ENCODE data around the gene SENP3. TPM values are rescaled to one million over a fixed set of nuclear protein-coding genes. Genes with fewer than 3 reads are reported as not detected.
A peak's percentile ranks its signal among the peaks of the same experiment; 100 is the strongest.

SENP3 gene
- total and polyA plus RNA-seq, 2 of the 13 experiments (the other 11 are each of a cell fraction or from before 2014, with no cell fraction given): 55.8 to 75.4 TPM

DNA sequence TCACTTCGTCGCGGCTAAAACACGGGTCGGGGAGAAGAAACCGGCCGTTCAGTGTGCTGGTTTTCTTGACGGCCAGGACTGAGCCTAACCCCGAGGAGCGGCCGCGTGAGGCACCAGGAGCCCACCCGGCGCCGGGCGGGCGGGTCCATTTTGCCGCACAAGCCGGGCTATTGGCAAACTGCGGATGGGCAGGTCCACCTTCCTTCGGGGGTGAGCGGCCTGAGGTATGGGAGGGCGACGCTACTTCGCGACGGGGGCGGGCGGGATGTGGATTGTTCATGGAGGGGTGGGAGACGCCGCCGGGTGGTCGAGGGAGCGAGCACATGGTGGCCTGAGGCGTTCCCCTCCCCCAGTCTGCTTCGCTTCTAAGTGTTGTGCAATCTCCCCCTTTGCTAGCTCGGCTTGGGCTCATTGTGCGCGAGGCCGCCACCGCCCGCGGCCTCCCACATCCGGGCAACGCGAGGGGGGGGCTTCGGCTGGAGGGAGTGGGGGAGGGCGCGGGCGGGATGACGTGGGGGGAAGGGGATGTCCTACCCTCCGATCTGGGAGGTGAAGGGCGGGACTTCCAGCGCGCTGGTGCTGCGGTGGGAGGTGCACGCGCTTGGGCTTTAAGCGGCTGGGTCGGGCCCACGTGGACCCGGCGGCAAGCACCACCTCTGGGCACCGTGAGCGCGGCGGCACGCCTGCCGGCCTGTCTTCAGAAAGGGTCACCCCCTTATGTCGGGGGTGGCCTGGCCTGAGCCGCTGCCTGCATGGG lies 11.8 kb downstream of the SENP3 start (continued):
- TF ChIP-seq, protein P1, sequence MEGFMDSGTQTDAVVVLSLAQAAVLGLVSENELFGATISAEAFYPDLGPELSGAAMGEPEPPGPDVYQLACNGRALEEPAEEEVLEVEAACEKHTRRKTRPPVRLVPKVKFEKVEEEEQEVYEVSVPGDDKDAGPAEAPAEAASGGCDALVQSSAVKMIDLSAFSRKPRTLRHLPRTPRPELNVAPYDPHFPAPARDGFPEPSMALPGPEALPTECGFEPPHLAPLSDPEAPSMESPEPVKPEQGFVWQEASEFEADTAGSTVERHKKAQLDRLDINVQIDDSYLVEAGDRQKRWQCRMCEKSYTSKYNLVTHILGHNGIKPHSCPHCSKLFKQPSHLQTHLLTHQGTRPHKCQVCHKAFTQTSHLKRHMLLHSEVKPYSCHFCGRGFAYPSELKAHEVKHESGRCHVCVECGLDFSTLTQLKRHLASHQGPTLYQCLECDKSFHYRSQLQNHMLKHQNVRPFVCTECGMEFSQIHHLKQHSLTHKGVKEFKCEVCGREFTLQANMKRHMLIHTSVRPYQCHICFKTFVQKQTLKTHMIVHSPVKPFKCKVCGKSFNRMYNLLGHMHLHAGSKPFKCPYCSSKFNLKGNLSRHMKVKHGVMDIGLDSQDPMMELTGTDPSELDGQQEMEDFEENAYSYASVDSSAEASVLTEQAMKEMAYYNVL (CRISPR knock-in tag; IDR thresholded peaks at IDR 0.05; ENCODE audit: borderline replicate concordance): no peak
- TF ChIP-seq GABPB1 (CRISPR knock-in tag; IDR thresholded peaks at IDR 0.05) (peak; percentile 92), ZNF746 (CRISPR knock-in tag; IDR thresholded peaks at IDR 0.05) (peak; percentile 79), MTA3 (CRISPR knock-in tag; IDR thresholded peaks at IDR 0.05) (no peak), ZNF138 (CRISPR knock-in tag; IDR thresholded peaks at IDR 0.05; ENCODE audit: low read depth) (no peak), POLR2A (IDR thresholded peaks at IDR 0.05; ENCODE audit: insufficient read depth in 1 of 2, low read depth in 2 of 2, low read length in 2 of 2) (peak; percentile 66 to 71), ZBTB42 (CRISPR knock-in tag; IDR thresholded peaks at IDR 0.05) (no peak), BCL6 (CRISPR knock-in tag; IDR thresholded peaks at IDR 0.05) (peak; percentile 60), PHF5A (CRISPR knock-in tag; IDR thresholded peaks at IDR 0.05; ENCODE audit: low read depth, unreplicated experiment) (no peak), HDAC1 (CRISPR knock-in tag; IDR thresholded peaks at IDR 0.05) (peak; percentile 83), IRX3 (CRISPR knock-in tag; IDR thresholded peaks at IDR 0.05; ENCODE audit: borderline replicate concordance, low read depth) (no peak)
- TF ChIP-seq, protein P2, sequence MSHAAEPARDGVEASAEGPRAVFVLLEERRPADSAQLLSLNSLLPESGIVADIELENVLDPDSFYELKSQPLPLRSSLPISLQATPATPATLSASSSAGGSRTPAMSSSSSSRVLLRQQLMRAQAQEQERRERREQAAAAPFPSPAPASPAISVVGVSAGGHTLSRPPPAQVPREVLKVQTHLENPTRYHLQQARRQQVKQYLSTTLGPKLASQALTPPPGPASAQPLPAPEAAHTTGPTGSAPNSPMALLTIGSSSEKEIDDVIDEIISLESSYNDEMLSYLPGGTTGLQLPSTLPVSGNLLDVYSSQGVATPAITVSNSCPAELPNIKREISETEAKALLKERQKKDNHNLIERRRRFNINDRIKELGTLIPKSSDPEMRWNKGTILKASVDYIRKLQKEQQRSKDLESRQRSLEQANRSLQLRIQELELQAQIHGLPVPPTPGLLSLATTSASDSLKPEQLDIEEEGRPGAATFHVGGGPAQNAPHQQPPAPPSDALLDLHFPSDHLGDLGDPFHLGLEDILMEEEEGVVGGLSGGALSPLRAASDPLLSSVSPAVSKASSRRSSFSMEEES (CRISPR knock-in tag; IDR thresholded peaks at IDR 0.05): peak; percentile 45; the same call in 1 of the 2 replicates
- TF ChIP-seq, protein P3, sequence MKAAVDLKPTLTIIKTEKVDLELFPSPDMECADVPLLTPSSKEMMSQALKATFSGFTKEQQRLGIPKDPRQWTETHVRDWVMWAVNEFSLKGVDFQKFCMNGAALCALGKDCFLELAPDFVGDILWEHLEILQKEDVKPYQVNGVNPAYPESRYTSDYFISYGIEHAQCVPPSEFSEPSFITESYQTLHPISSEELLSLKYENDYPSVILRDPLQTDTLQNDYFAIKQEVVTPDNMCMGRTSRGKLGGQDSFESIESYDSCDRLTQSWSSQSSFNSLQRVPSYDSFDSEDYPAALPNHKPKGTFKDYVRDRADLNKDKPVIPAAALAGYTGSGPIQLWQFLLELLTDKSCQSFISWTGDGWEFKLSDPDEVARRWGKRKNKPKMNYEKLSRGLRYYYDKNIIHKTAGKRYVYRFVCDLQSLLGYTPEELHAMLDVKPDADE (CRISPR knock-in tag; IDR thresholded peaks at IDR 0.05): peak; percentile 87; the same call in 1 of the 2 replicates
- TF ChIP-seq, protein P4, sequence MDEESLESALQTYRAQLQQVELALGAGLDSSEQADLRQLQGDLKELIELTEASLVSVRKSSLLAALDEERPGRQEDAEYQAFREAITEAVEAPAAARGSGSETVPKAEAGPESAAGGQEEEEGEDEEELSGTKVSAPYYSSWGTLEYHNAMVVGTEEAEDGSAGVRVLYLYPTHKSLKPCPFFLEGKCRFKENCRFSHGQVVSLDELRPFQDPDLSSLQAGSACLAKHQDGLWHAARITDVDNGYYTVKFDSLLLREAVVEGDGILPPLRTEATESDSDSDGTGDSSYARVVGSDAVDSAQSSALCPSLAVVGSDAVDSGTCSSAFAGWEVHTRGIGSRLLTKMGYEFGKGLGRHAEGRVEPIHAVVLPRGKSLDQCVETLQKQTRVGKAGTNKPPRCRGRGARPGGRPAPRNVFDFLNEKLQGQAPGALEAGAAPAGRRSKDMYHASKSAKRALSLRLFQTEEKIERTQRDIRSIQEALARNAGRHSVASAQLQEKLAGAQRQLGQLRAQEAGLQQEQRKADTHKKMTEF (CRISPR knock-in tag; IDR thresholded peaks at IDR 0.05): peak; percentile 40; the same call in 1 of the 2 replicates
- TF ChIP-seq, protein P5, sequence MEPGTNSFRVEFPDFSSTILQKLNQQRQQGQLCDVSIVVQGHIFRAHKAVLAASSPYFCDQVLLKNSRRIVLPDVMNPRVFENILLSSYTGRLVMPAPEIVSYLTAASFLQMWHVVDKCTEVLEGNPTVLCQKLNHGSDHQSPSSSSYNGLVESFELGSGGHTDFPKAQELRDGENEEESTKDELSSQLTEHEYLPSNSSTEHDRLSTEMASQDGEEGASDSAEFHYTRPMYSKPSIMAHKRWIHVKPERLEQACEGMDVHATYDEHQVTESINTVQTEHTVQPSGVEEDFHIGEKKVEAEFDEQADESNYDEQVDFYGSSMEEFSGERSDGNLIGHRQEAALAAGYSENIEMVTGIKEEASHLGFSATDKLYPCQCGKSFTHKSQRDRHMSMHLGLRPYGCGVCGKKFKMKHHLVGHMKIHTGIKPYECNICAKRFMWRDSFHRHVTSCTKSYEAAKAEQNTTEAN (CRISPR knock-in tag; conservative IDR thresholded peaks at IDR 0.05): peak; percentile 53; the same call in 1 of the 2 replicates
- TF ChIP-seq, protein P6, sequence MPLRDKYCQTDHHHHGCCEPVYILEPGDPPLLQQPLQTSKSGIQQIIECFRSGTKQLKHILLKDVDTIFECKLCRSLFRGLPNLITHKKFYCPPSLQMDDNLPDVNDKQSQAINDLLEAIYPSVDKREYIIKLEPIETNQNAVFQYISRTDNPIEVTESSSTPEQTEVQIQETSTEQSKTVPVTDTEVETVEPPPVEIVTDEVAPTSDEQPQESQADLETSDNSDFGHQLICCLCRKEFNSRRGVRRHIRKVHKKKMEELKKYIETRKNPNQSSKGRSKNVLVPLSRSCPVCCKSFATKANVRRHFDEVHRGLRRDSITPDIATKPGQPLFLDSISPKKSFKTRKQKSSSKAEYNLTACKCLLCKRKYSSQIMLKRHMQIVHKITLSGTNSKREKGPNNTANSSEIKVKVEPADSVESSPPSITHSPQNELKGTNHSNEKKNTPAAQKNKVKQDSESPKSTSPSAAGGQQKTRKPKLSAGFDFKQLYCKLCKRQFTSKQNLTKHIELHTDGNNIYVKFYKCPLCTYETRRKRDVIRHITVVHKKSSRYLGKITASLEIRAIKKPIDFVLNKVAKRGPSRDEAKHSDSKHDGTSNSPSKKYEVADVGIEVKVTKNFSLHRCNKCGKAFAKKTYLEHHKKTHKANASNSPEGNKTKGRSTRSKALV (CRISPR knock-in tag; IDR thresholded peaks at IDR 0.05): no peak
